H9 (cell line): ENCODE measurements around the gene NR2F2. TPM values are rescaled to one million over a fixed set of nuclear protein-coding genes. Genes with fewer than 3 reads are reported as not detected.
A peak's percentile ranks its signal among the peaks of the same experiment; 100 is the strongest.

Experiments used
- DNase-seq: peaks from one replicate; pipeline ENCODE4 v3.0.0-alpha.2; 2017
- H2AFZ ChIP-seq: one replicate; pipeline ENCODE4 v1.6.1; 2013; ENCODE audit warnings: mild to moderate bottlenecking, low read length, control low read depth, moderate library complexity
- H2AK5ac ChIP-seq: 2 replicates; pipeline ENCODE4 v1.6.1; 2013; ENCODE audit warnings: low read length, control low read depth, mixed read lengths; ENCODE audit not compliant: insufficient read length
- H2BK120ac ChIP-seq: one replicate; pipeline ENCODE4 v1.6.1; 2013; ENCODE audit warnings: low read depth, mild to moderate bottlenecking, low read length, control low read depth, inconsistent platforms; ENCODE audit not compliant: poor library complexity, severe bottlenecking
- H2BK12ac ChIP-seq: 2 replicates; pipeline ENCODE4 v1.6.1; 2013; ENCODE audit warnings: low read length, control low read depth, mixed read lengths, low read depth; ENCODE audit not compliant: insufficient read length
- H2BK15ac ChIP-seq: 2 replicates; pipeline ENCODE4 v1.6.1; 2013; ENCODE audit warnings: low read depth, low read length, control low read depth
- H2BK20ac ChIP-seq: one replicate; pipeline ENCODE4 v1.6.1; 2013; ENCODE audit warnings: low read depth, mild to moderate bottlenecking, low read length, control low read depth, inconsistent platforms; ENCODE audit not compliant: poor library complexity, severe bottlenecking
- H2BK5ac ChIP-seq: 2 replicates; pipeline ENCODE4 v1.6.1; 2013; ENCODE audit warnings: low read length, control low read depth, mixed read lengths; ENCODE audit not compliant: insufficient read length
- H3K14ac ChIP-seq: 2 replicates; pipeline ENCODE4 v1.6.1; 2013; ENCODE audit warnings: low read length, control low read depth; ENCODE audit not compliant: insufficient read depth
- H3K18ac ChIP-seq: 2 replicates; pipeline ENCODE4 v1.6.1; 2013; ENCODE audit warnings: low read depth, mild to moderate bottlenecking, mixed read lengths, low read length, control low read depth; ENCODE audit not compliant: insufficient read length
- H3K23ac ChIP-seq: 2 replicates; pipeline ENCODE4 v1.6.1; 2013; ENCODE audit warnings: low read length, control low read depth, mixed read lengths, low read depth; ENCODE audit not compliant: insufficient read length
- H3K23me2 ChIP-seq: 2 replicates; pipeline ENCODE4 v1.6.1; 2013; ENCODE audit warnings: low read depth, mild to moderate bottlenecking, mixed read lengths, low read length, control low read depth; ENCODE audit not compliant: insufficient read length, poor library complexity, severe bottlenecking
- H3K27ac ChIP-seq: 2 replicates; pipeline ENCODE4 v1.5.1; 2013; ENCODE audit warnings: low read length, control low read depth, mixed read lengths, low read depth; ENCODE audit not compliant: insufficient read length
- H3K27me3 ChIP-seq: 2 replicates; pipeline ENCODE4 v1.6.1; 2013; ENCODE audit warnings: low read length, control low read depth, inconsistent platforms; ENCODE audit not compliant: insufficient read depth
- H3K4ac ChIP-seq: 2 replicates; pipeline ENCODE4 v1.6.1; 2013; ENCODE audit warnings: low read depth, mild to moderate bottlenecking, control low read depth, inconsistent platforms, low read length, moderate library complexity
- H3K4me1 ChIP-seq: 2 replicates; pipeline ENCODE4 v1.6.1; 2013; ENCODE audit warnings: low read length, control low read depth, inconsistent platforms; ENCODE audit not compliant: insufficient read depth
- H3K4me2 ChIP-seq: 2 replicates; pipeline ENCODE4 v1.6.1; 2013; ENCODE audit warnings: low read length, control low read depth, mixed read lengths; ENCODE audit not compliant: insufficient read length, insufficient read depth
- H3K56ac ChIP-seq: 2 replicates; pipeline ENCODE4 v1.6.1; 2013; ENCODE audit warnings: low read depth, mild to moderate bottlenecking, mixed read lengths, low read length, control low read depth; ENCODE audit not compliant: insufficient read length
- H3K79me1 ChIP-seq: 2 replicates; pipeline ENCODE4 v1.6.1; 2013; ENCODE audit warnings: low read depth, mild to moderate bottlenecking, moderate library complexity, low read length, control low read depth, inconsistent platforms; ENCODE audit not compliant: insufficient read depth, poor library complexity, severe bottlenecking
- H3K79me2 ChIP-seq: 2 replicates; pipeline ENCODE4 v1.6.1; 2013; ENCODE audit warnings: low read length, control low read depth, inconsistent platforms; ENCODE audit not compliant: insufficient read depth
- H3K9ac ChIP-seq: 2 replicates; pipeline ENCODE4 v1.6.1; 2013; ENCODE audit warnings: low read length, control low read depth, mixed read lengths; ENCODE audit not compliant: insufficient read length; ENCODE audit errors: extremely low read depth
- H3K9me3 ChIP-seq: one replicate; pipeline ENCODE4 v1.6.1; 2013; ENCODE audit warnings: low read depth, low read length, inconsistent platforms; ENCODE audit not compliant: control insufficient read depth
- H3T11ph ChIP-seq: one replicate; pipeline ENCODE4 v1.6.1; 2013; ENCODE audit warnings: mild to moderate bottlenecking, low read length, control low read depth, inconsistent platforms
- H4K20me1 ChIP-seq: one replicate; pipeline ENCODE4 v1.6.1; 2013; ENCODE audit not compliant: control insufficient read depth, insufficient read length, insufficient read depth
- H4K5ac ChIP-seq: 2 replicates; pipeline ENCODE4 v1.6.1; 2013; ENCODE audit warnings: low read depth, mild to moderate bottlenecking, mixed read lengths, low read length, control low read depth; ENCODE audit not compliant: insufficient read length
- H4K8ac ChIP-seq: replicated peaks from 2 replicates; pipeline ENCODE4 v1.6.1; 2013; ENCODE audit warnings: low read length, control low read depth, mixed read lengths, low read depth; ENCODE audit not compliant: insufficient read length
- H4K91ac ChIP-seq: 2 replicates; pipeline ENCODE4 v1.6.1; 2013; ENCODE audit warnings: low read depth, mild to moderate bottlenecking, moderate library complexity, mixed read lengths, low read length, control low read depth; ENCODE audit not compliant: insufficient read length
- H3K27ac Mint-ChIP-seq, 3 experiments: 2 replicates in 2 of 3; 3 replicates in 1 of 3; pipeline ENCODE4 v1.8.0; 2020 to 2021; ENCODE audit warnings: mixed read lengths in 3 of 3, mild to moderate bottlenecking in 1 of 3, moderate library complexity in 1 of 3
- H3K27me3 Mint-ChIP-seq: 2 replicates; pipeline ENCODE4 v1.8.0; 2021; ENCODE audit warnings: low read depth, mild to moderate bottlenecking, moderate library complexity, mixed read lengths
- H3K36me3 Mint-ChIP-seq, 3 experiments: 2 replicates in 2 of 3; 3 replicates in 1 of 3; pipeline ENCODE4 v1.8.0; 2020 to 2021; ENCODE audit warnings: low read depth in 3 of 3, mixed read lengths in 3 of 3; ENCODE audit not compliant: insufficient read depth in 1 of 3
- H3K4me1 Mint-ChIP-seq, 2 experiments: 2 replicates each; pipeline ENCODE4 v1.8.0; 2020; ENCODE audit warnings: mixed read lengths in 2 of 2
- H3K4me3 Mint-ChIP-seq, 2 experiments: 2 replicates in 1 of 2; 3 replicates in 1 of 2; pipeline ENCODE4 v1.8.0; 2020 to 2021; ENCODE audit warnings: mild to moderate bottlenecking in 2 of 2, mixed read lengths in 2 of 2, moderate library complexity in 1 of 2
- H3K9me3 Mint-ChIP-seq, 2 experiments: 2 replicates in 1 of 2; 3 replicates in 1 of 2; pipeline ENCODE4 v1.8.0; 2020; ENCODE audit warnings: mild to moderate bottlenecking in 2 of 2, mixed read lengths in 2 of 2, moderate library complexity in 1 of 2
- CTCF ChIP-seq: fragments of 200-600 bp; sonication (generic); conservative IDR thresholded peaks from 3 replicates; pipeline ENCODE4 v1.8.0; 2021; ENCODE audit warnings: antibody characterized with exemption, mild to moderate bottlenecking
- WGBS: extraction: QIAGEN DNeasy Blood & Tissue Kit; methylation state at CpG from one replicate; pipeline ENCODE4 v1.1.7; 2013; ENCODE audit warnings: missing lambda C conversion rate, low lambda C conversion rate, mixed read lengths; ENCODE audit not compliant: insufficient read length; ENCODE audit errors: extremely low coverage; 5-methylcytosine and 5-hydroxymethylcytosine counted together
- total RNA-seq: library from RNA; stranded (reverse); gene quantifications from 2 replicates; pipeline ENCODE4 v1.2.1, GENCODE V29; 2021

NR2F2 gene
- total RNA-seq, 1 experiment from 2014 or later: 0.24 TPM

- Histone ChIP-seq H3K18ac (peak overlapping the region; percentile 38), H4K5ac (no peak overlapping the region), H3K23me2 (peaks cover 18% of the 10 kb centered on the region), H3K79me2 (no peaks in the 10 kb centered on the region), H2BK20ac (no peak overlapping the region), H2BK120ac (no peak overlapping the region), H3K4me1 (peaks cover 10% of the 10 kb centered on the region; the same call in 1 of the 2 replicates), H3K9ac (no peak overlapping the region), H4K20me1 (no peaks in the 10 kb centered on the region), H2AK5ac (no peak overlapping the region), H3K27me3 (peaks cover 82% of the 10 kb centered on the region), H3K9me3 (no peaks in the 10 kb centered on the region), H2BK5ac (no peak overlapping the region), H3K56ac (no peak overlapping the region), H3K23ac (no peak overlapping the region), H3K4me2 (peak overlapping the region; percentile 61), H3K79me1 (no peaks in the 10 kb centered on the region), H3K27ac (no peak overlapping the region), H2BK15ac (no peak overlapping the region), H2BK12ac (no peak overlapping the region), H4K8ac (no peak overlapping the region), H4K91ac (no peak overlapping the region), H3K4ac (no peak overlapping the region), H2AFZ (no peak overlapping the region), H3T11ph (no peak overlapping the region), H3K14ac (peak overlapping the region; percentile 3; the same call in 1 of the 2 replicates)
- Mint-ChIP-seq H3K27ac (no peak overlapping the region), H3K36me3 (no peaks in the 10 kb centered on the region), H3K9me3 (peaks cover 2 to 8% of the 10 kb centered on the region in 2 experiments; a peak in 3 of 5 replicates), H3K4me3 (peak overlapping the region; percentile 31 to 80), H3K4me1 (peaks cover 40 to 70% of the 10 kb centered on the region in 2 experiments), H3K27me3 (peaks cover 95% of the 10 kb centered on the region)
- peak; percentile 30 for DNase-seq
- no CpG with 5 or more reads among the region's 77 CpGs for WGBS
- no peak for TF ChIP-seq CTCF
These were observed 844 bp downstream of the NR2F2 start for GRCh38 chr15:96331144-96331944.
